GM19099 (cell line): ENCODE results near the gene TAX1BP3.

Experiments used
- POLR2A ChIP-seq: IDR thresholded peaks from 3 replicates; pipeline ENCODE4 v1.6.1; 2011; ENCODE audit warnings: low read depth; ENCODE audit not compliant: insufficient read length; ENCODE audit errors: extremely low read depth

The TAX1BP3 gene

GRCh38 chr17:3691617-3692067 lies 23.3 kb upstream of the TAX1BP3 start:
- no peak for TF ChIP-seq POLR2A

- TF ChIP-seq POLR2A: no peak
Observed at GRCh38 chr17:3690094-3690715, 21.8 kb upstream of the TAX1BP3 start.

- no peak for TF ChIP-seq POLR2A
Observed at GRCh38 chr17:3689262-3690093, 21.1 kb upstream of the TAX1BP3 start.

GRCh38 chr17:3688852-3689261 lies 20.5 kb upstream of the TAX1BP3 start:
- no peak for TF ChIP-seq POLR2A

GRCh38 chr17:3688027-3688553 lies 19.7 kb upstream of the TAX1BP3 start:
- TF ChIP-seq POLR2A: no peak

- no peak for TF ChIP-seq POLR2A
Observed at GRCh38 chr17:3685174-3685573, 16.8 kb upstream of the TAX1BP3 start.

- TF ChIP-seq POLR2A: no peak
Observed at GRCh38 chr17:3683054-3683511, 14.7 kb upstream of the TAX1BP3 start.

- TF ChIP-seq POLR2A: no peak
Observed at GRCh38 chr17:3682033-3682432, 13.7 kb upstream of the TAX1BP3 start.

GRCh38 chr17:3681565-3681964 lies 13.2 kb upstream of the TAX1BP3 start:
- no peak for TF ChIP-seq POLR2A

- no peak for TF ChIP-seq POLR2A
Observed at GRCh38 chr17:3681057-3681456, 12.7 kb upstream of the TAX1BP3 start.

- no peak for TF ChIP-seq POLR2A
Observed at GRCh38 chr17:3679531-3680126, 11.3 kb upstream of the TAX1BP3 start.

- TF ChIP-seq POLR2A: no peak
Observed at GRCh38 chr17:3678821-3679530, 10.6 kb upstream of the TAX1BP3 start.

- TF ChIP-seq POLR2A: no peak
Observed at GRCh38 chr17:3678095-3678820, 9.9 kb upstream of the TAX1BP3 start.

GRCh38 chr17:3675886-3676285 lies 7.5 kb upstream of the TAX1BP3 start:
- TF ChIP-seq POLR2A: no peak

- TF ChIP-seq POLR2A: no peak
Observed at GRCh38 chr17:3672571-3672970, 4.2 kb upstream of the TAX1BP3 start.

GRCh38 chr17:3669548-3669947 lies 1.2 kb upstream of the TAX1BP3 start:
- TF ChIP-seq POLR2A: no peak
